Mucosa of descending colon (tissue), 3 donors: ENCODE results near the gene LILRA6. TPM values are rescaled to one million over a fixed set of nuclear protein-coding genes. Genes with fewer than 3 reads are reported as not detected.

ENCODE experiments used
- ATAC-seq: fragments of 200-7000 bp; cut with Tn5 transposase; one replicate; pipeline ENCODE4 v1.9.1; 2020; ENCODE audit warnings: mild to moderate bottlenecking, moderate library complexity
- DNase-seq, 3 donors: peaks; one replicate each; pipeline ENCODE4 v3.0.0-alpha.2; 2020
- H3K36me3 ChIP-seq: fragments of 200-600 bp; one replicate; pipeline ENCODE4 v1.8.0; 2021; ENCODE audit warnings: low read depth, mild to moderate bottlenecking
- H3K4me1 ChIP-seq: fragments of 200-600 bp; one replicate; pipeline ENCODE4 v1.8.0; 2021; ENCODE audit warnings: low read depth, mild to moderate bottlenecking
- H3K4me3 ChIP-seq: fragments of 200-600 bp; one replicate; pipeline ENCODE4 v1.8.0; 2021; ENCODE audit warnings: mild to moderate bottlenecking
- H3K9me3 ChIP-seq: fragments of 200-600 bp; one replicate; pipeline ENCODE4 v1.8.0; 2021; ENCODE audit warnings: mild to moderate bottlenecking
- intact Hi-C, 2 donors: fragments of 100-400 bp; cut with DNase I in 1 of 2; cut with micrococcal nuclease in 1 of 2; formaldehyde crosslinking; loops; one replicate each; pipeline versions ENCODE4 v1.11.0 to v1.11.1; 2022; cut with DNase I, micrococcal nuclease
- total RNA-seq, 3 donors: library from RNA; stranded (reverse); fragmentation: NEBNext Ultra II Directional in 2 of 3; extraction: Animal tissue kit (Norgen Biotek cat#: 25700) in 2 of 3; gene quantifications; one replicate each; pipeline versions ENCODE4 v1.2.1 to v1.2.4, GENCODE V29; 2021 to 2023
- TF ChIP-seq, protein P1 (sequence below): fragments of 200-600 bp; IDR thresholded peaks from one replicate; pipeline ENCODE4 v1.8.0; 2022; ENCODE audit warnings: antibody characterized with exemption, mild to moderate bottlenecking
- donor health status: DM: no; HTN: no; CAD: no; lungs with moderate emphysema.
- donor health status: DM: no; HTN: no; CAD: no.
- donor health status: DM: no; HTN: yes; CAD: no.

The LILRA6 gene
- total RNA-seq, 3 donors from 2014 or later, result 2.4 to 3.5 TPM; not detected in 1

DNA sequence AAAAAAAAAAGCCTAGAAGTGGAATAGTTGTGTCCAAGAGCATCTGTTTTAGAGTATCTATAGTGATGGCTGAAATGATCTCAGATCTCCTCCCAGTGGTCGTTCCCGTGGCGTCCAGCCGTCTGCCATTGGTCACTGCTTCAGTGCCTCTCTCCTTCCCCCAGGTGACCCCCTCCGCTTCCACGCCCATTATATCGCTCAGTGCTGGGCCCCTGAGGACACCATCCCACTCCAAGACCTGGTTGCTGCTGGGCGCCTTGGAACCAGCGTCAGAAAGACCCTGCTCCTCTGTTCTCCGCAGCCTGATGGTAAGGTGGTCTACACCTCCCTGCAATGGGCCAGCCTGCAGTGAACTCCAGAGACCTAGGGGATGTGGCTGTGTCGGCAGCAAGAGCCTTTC, 49.6 kb downstream of the LILRA6 start:
- Histone ChIP-seq H3K4me1 (peaks cover 16% of the 10 kb centered on the region), H3K9me3 (no peaks in the 10 kb centered on the region), H3K36me3 (peaks cover 23% of the 10 kb centered on the region), H3K4me3 (no peak overlapping the region)
- TF ChIP-seq, protein P1, sequence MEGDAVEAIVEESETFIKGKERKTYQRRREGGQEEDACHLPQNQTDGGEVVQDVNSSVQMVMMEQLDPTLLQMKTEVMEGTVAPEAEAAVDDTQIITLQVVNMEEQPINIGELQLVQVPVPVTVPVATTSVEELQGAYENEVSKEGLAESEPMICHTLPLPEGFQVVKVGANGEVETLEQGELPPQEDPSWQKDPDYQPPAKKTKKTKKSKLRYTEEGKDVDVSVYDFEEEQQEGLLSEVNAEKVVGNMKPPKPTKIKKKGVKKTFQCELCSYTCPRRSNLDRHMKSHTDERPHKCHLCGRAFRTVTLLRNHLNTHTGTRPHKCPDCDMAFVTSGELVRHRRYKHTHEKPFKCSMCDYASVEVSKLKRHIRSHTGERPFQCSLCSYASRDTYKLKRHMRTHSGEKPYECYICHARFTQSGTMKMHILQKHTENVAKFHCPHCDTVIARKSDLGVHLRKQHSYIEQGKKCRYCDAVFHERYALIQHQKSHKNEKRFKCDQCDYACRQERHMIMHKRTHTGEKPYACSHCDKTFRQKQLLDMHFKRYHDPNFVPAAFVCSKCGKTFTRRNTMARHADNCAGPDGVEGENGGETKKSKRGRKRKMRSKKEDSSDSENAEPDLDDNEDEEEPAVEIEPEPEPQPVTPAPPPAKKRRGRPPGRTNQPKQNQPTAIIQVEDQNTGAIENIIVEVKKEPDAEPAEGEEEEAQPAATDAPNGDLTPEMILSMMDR, result no peak
- no peak for ATAC-seq
- DNase-seq, result peak in 1 of 3 donors; percentile 60
- intact Hi-C loops, result no loop called here

DNA sequence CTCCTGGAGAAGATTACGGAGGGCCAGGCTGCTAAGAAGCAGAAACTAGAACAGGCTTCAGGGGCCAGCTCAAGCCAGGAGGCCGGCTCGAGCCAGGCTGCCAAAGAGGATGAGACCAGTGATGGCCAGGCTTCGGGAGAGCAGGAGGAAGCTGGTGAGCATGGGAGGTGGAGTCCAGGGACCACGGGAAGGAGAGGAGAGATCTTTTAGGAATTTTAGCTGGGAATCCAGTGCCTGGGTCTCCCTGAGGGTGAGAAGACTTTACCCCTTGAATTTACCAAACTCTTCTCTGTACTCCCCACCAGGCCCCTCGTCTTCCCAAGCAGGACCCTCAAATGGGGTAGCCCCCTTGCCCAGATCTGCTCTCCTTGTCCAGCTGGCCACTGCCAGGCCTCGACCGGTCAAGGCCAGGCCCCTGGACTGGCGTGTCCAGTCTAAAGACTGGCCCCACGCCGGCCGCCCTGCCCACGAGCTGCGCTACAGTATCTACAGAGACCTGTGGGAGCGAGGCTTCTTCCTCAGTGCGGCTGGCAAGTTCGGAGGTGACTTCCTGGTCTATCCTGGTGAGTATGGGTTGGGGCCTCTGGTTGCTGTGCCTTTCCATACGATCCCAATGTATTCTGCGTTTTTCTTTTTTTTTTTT, 50.7 kb downstream of the LILRA6 start:
- DNase-seq (peak in 2 of 3 donors; percentile 53 to 71), ATAC-seq (no peak)
- Histone ChIP-seq H3K4me3 (peak overlapping the region; percentile 45), H3K36me3 (peaks cover 23% of the 10 kb centered on the region), H3K9me3 (no peaks in the 10 kb centered on the region), H3K4me1 (peaks cover 25% of the 10 kb centered on the region)
- TF ChIP-seq, protein P1, result no peak
- intact Hi-C loops, result no loop called here

DNA sequence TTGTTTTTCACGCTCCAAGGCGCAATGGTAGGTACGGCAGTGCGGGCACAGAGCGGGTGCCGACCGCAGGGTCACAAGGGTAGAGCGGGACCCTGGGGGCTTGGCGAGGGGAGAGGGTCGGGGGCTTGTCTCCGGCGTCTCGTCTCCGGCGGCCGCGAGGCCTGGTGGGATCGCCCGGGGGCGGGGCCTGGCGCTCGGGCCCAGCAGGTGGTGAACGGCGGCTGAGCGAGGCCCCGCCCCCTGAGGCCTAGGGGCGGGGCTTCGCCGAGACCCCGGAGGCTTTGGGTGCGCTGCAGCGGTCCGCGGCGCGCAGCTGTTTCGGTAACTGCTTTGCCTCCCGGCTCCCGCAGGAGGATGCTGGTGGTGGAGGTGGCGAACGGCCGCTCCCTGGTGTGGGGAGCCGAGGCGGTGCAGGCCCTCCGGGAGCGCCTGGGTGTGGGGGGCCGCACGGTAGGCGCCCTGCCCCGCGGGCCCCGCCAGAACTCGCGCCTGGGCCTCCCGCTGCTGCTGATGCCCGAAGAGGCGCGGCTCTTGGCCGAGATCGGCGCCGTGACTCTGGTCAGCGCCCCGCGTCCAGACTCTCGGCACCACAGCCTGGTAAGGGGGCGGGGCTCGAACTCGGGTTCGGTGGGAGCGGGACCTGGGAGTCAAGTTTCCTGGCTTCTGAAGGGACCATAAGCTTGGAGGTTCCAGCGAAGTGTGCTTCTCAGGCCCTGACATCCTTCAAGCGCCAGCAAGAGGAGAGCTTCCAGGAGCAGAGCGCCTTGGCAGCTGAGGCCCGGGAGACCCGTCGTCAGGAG, 51.4 kb downstream of the LILRA6 start, which contains the start of gene TSEN34:
Gene TSEN34, plus strand, starts transcription at position 298 of the 800 bp plus-strand sequence. Its CDS starts 57 bp downstream, at position 355.
- ATAC-seq (peak; percentile 54), DNase-seq (peak in 2 of 3 donors; percentile 91 to 92)
- Histone ChIP-seq H3K4me3 (peak within 1 kb of the TSS; percentile 45), H3K9me3 (no peaks in the 10 kb centered on the region), H3K4me1 (peaks cover 29% of the 10 kb centered on the region), H3K36me3 (peaks cover 23% of the 10 kb centered on the region)
- TF ChIP-seq, protein P1, result no peak
- intact Hi-C loops, result no loop called here

DNA sequence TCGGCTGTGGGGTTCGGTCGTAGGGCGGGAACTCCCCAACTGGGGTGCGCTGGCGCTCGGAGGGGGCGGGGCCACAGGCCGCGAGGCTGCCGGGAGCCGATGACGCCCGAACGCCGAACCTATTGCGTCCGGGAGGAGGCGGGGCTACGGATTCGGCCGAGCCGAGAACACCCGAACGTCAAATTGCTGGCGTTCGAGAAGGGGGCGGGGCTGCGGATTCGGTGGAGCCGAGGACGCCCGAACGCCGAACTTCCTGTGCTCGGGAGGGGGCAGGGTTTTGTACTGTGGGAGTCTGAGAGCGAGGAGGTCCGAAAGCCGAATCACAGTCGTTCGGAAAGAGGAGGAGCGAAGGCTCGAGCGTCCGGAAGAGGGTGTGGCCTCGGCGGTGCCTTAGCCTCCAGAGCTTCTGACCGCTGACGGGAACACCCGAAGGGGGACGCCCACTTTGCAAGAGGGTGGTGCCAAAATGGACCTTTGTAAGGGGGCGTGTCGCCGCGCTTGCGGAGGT, 52.0 kb downstream of the LILRA6 start:
- Histone ChIP-seq H3K9me3 (no peaks in the 10 kb centered on the region), H3K36me3 (peaks cover 23% of the 10 kb centered on the region), H3K4me1 (peaks cover 29% of the 10 kb centered on the region), H3K4me3 (peak overlapping the region; percentile 45)
- ATAC-seq (peak; percentile 70), DNase-seq (peak; percentile 100)
- intact Hi-C loops, result no loop called here
- TF ChIP-seq, protein P1, result no peak

DNA sequence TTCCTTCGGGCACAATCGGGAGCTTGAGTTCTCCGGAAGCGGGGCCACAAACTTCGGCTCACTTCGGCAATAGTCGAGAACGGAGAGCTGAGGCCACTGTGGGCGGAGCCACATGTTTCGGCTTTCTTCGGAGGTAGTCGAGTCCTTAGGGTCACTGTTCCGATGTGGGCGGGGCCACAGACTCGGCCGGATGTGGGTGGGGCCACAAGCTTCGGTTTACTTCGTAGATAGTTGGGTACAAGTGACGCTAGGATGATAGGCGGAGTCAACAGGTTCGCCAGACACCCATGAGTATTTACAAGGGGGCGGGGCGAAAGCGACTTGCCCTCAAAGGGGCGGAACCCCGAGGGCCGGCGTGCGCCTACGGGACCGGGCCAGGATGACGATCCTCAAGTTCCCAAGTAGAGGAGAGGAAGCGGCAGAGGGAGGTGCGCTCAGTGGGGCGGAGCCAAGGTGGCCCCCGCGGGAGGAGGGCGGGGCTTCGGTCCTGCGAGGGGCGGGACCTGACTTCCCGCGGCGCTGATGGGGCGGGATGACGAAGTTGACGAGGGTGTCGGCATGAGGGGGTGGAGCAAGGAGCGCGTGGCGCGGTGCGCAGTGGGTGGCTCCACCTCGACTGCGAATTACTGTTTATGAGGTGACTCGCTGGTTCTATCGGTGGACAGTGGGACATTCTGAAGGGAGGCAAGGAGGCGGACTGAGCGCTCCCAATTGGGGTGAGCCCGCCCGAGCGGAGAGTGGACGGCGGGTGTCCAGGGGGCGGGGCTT, 52.7 kb downstream of the LILRA6 start:
- H3K4me3 ChIP-seq, result peak overlapping the region; percentile 45
- no peaks in the 10 kb centered on the region for H3K9me3 ChIP-seq
- ATAC-seq (peak; percentile 69), DNase-seq (peak; percentile 100)
- H3K4me1 ChIP-seq, result peaks cover 29% of the 10 kb centered on the region
- intact Hi-C loops, result no loop called here
- peaks cover 23% of the 10 kb centered on the region for H3K36me3 ChIP-seq
- TF ChIP-seq, protein P1, result no peak
